Endothelial cell of umbilical vein (primary cell): ENCODE measurements around the gene SPECC1L. TPM values are rescaled to one million over a fixed set of nuclear protein-coding genes. Genes with fewer than 3 reads are reported as not detected.

Source experiments
- BruUV-seq: library from RNA; stranded (reverse); fragments of 400-500 nt; replicated peaks from 2 replicates; lab custom pipeline; 2021; lab: Mats Ljungman, UMichigan
- CTCF ChIA-PET: fragments of 300-600, 350-600 bp; sonication (Branson Sonifier 250); formaldehyde crosslinking; loops from one replicate; lab custom pipeline; 2021; ENCODE audit warnings: antibody characterized with exemption, inconsistent platforms; lab: Charles Lee
- POLR2A ChIA-PET: fragments of 300-600, 350-600 bp; sonication (Branson Sonifier 250); formaldehyde crosslinking; loops from one replicate; lab custom pipeline; 2021; ENCODE audit warnings: antibody characterized with exemption, inconsistent platforms; lab: Charles Lee
- DNase-seq: peaks from one replicate; pipeline ENCODE4 v3.0.0-alpha.2; 2011; ENCODE audit warnings: low read depth, low spot score
- FAIRE-seq: peaks from 2 replicates; lab custom pipeline; 2011; peaks lifted over from hg19 to GRCh38; lab: Jason Lieb, UNC
- H2AFZ ChIP-seq: 2 replicates; pipeline ENCODE4 v1.6.0; 2012; ENCODE audit warnings: low read depth, low read length, control low read depth, inconsistent platforms
- H3K27ac ChIP-seq: 2 replicates; pipeline ENCODE4 v1.5.1; 2011; ENCODE audit warnings: low read depth, mild to moderate bottlenecking, control low read depth, low read length, moderate library complexity; ENCODE audit not compliant: insufficient read depth
- H3K27me3 ChIP-seq, 2 experiments: 2 replicates each; pipeline versions ENCODE4 v1.6.0 to v1.6.1; 2011; ENCODE audit warnings: low read length in 2 of 2, mixed read lengths in 1 of 2; ENCODE audit not compliant: control insufficient read depth in 2 of 2, insufficient read depth in 2 of 2
- H3K36me3 ChIP-seq, 2 experiments: 2 replicates in 1 of 2; 3 replicates in 1 of 2; pipeline ENCODE4 v1.5.1; 2011; ENCODE audit warnings: low read length in 2 of 2, mild to moderate bottlenecking in 1 of 2, moderate library complexity in 1 of 2; ENCODE audit not compliant: control insufficient read depth in 2 of 2, insufficient read depth in 2 of 2; ENCODE audit errors: extremely low read depth in 1 of 2
- H3K4me1 ChIP-seq: 3 replicates; pipeline ENCODE4 v1.5.1; 2011; ENCODE audit warnings: mild to moderate bottlenecking, low read length; ENCODE audit not compliant: control insufficient read depth, insufficient read depth; ENCODE audit errors: extremely low read depth
- H3K4me2 ChIP-seq: 2 replicates; pipeline ENCODE4 v1.6.1; 2011; ENCODE audit warnings: low read length, control low read depth, mixed read lengths; ENCODE audit not compliant: insufficient read depth
- H3K4me3 ChIP-seq, 3 experiments: fragments of 200-600 bp in 1 of 3; sonication (generic), shearing (Covaris generic) in 1 of 3; replicated peaks in 1 of 3; 2 replicates each; pipeline ENCODE4 v1.5.1; 2011 to 2016; ENCODE audit warnings: control low read depth in 3 of 3, low read length in 3 of 3, mild to moderate bottlenecking in 2 of 3, inconsistent platforms in 1 of 3, low read depth in 1 of 3, moderate library complexity in 1 of 3; ENCODE audit not compliant: insufficient read depth in 1 of 3
- H3K79me2 ChIP-seq: 2 replicates; pipeline ENCODE4 v1.6.0; 2012; ENCODE audit warnings: low read length, inconsistent platforms; ENCODE audit not compliant: control insufficient read depth, insufficient read depth
- H3K9ac ChIP-seq: replicated peaks from 2 replicates; pipeline ENCODE3; 2011; ENCODE audit warnings: low read length, control low read depth; ENCODE audit not compliant: insufficient read depth; ENCODE audit errors: extremely low read depth
- H3K9me1 ChIP-seq: replicated peaks from 3 replicates; pipeline ENCODE4 v1.6.0; 2011; ENCODE audit warnings: mild to moderate bottlenecking, low read length; ENCODE audit not compliant: control insufficient read depth, insufficient read depth; ENCODE audit errors: extremely low read depth
- H3K9me3 ChIP-seq: replicated peaks from 2 replicates; pipeline ENCODE4 v1.5.1; 2012; ENCODE audit warnings: low read length, inconsistent platforms; ENCODE audit not compliant: control insufficient read depth, insufficient read depth
- H4K20me1 ChIP-seq: replicated peaks from 2 replicates; pipeline ENCODE3; 2011; ENCODE audit warnings: mild to moderate bottlenecking, low read length; ENCODE audit not compliant: control insufficient read depth, insufficient read depth; ENCODE audit errors: extremely low read depth
- CTCF ChIP-seq, 2 donors: IDR thresholded peaks; 1 replicate in 1 of 2; 2 replicates in 1 of 2; pipeline ENCODE4 v1.5.1; 2011; ENCODE audit warnings: low read length in 2 of 2, mild to moderate bottlenecking in 2 of 2, moderate library complexity in 2 of 2, control low read depth in 1 of 2, inconsistent platforms in 1 of 2, low read depth in 1 of 2; ENCODE audit not compliant: insufficient read depth in 1 of 2; ENCODE audit errors: extremely low read depth in 1 of 2
- EZH2 ChIP-seq: IDR thresholded peaks from 2 replicates; pipeline ENCODE4 v1.6.1; 2012; ENCODE audit warnings: borderline replicate concordance, low read depth, mild to moderate bottlenecking, moderate library complexity, low read length, inconsistent platforms; ENCODE audit not compliant: severe bottlenecking
- FOS ChIP-seq: IDR thresholded peaks from 2 replicates; pipeline ENCODE4 v1.6.1; 2011; ENCODE audit warnings: mild to moderate bottlenecking, low read length, moderate library complexity, borderline replicate concordance; ENCODE audit not compliant: insufficient read depth
- GATA2 ChIP-seq: IDR thresholded peaks from 2 replicates; pipeline ENCODE4 v1.7.0; 2011; ENCODE audit warnings: low read depth, mild to moderate bottlenecking, moderate library complexity, mixed read lengths, low read length; ENCODE audit not compliant: insufficient read length, insufficient read depth
- JUN ChIP-seq: IDR thresholded peaks from 2 replicates; pipeline ENCODE4 v1.6.1; 2011; ENCODE audit warnings: borderline replicate concordance, low read depth; ENCODE audit not compliant: insufficient read length, insufficient read depth
- MAX ChIP-seq: IDR thresholded peaks from 2 replicates; pipeline ENCODE4 v1.6.1; 2011; ENCODE audit not compliant: insufficient read depth, insufficient read length
- MYC ChIP-seq: IDR thresholded peaks from one replicate; pipeline ENCODE4 v1.6.1; 2011; ENCODE audit warnings: mild to moderate bottlenecking, low read depth, low read length
- POLR2A ChIP-seq: IDR thresholded peaks from 2 replicates; pipeline ENCODE4 v1.6.1; 2012; ENCODE audit warnings: low read depth, mild to moderate bottlenecking, control low read depth, low read length
- POLR2AphosphoS5 ChIP-seq: IDR thresholded peaks from 2 replicates; pipeline ENCODE4 v1.6.1; 2012; ENCODE audit warnings: low read depth, mild to moderate bottlenecking, control low read depth, low read length, moderate library complexity; ENCODE audit not compliant: insufficient read depth
- dilution Hi-C: fragments of 300-500 bp; cut with MboI; formaldehyde crosslinking; loops from one replicate; pipeline ENCODE4 v1.15.0; 2019; ENCODE audit warnings: low sequenced_read_pairs; ENCODE audit not compliant: extremely low pct_ligation_motif_present
- intact Hi-C: fragments of 100-400 bp; cut with micrococcal nuclease; formaldehyde crosslinking; loops from one replicate; pipeline ENCODE4 v1.10.0; 2022
- polyA plus RNA-seq, 4 experiments: library from polyadenylated mRNA; depleted of rRNA in 3 of 4; stranded (reverse) in 3 of 4; unstranded in 1 of 4; fragments of >200 nt; gene quantifications; 2 replicates each; pipeline versions ENCODE4 v1.2.1 to v1.2.3, GENCODE V29; 2011 to 2012; ENCODE audit warnings: missing spikeins in 1 of 4
- total RNA-seq: library from RNA; stranded (reverse); gene quantifications from 2 replicates; pipeline ENCODE4 v1.2.3, GENCODE V29; 2021

SPECC1L gene
- total and polyA plus RNA-seq, 2 donors (not counting 3 experiments of a cell fraction or from before 2014, with no cell fraction given) = 22.8 to 79.3 TPM

GRCh38 chr22:24428751-24429410 lies 158.2 kb downstream of the SPECC1L start:
- no peak overlapping the region for H3K27ac ChIP-seq
- H3K4me3 ChIP-seq = no peak overlapping the region
- POLR2A ChIA-PET = no interaction called here
- DNase-seq (no peak), FAIRE-seq (no peak)
- TF ChIP-seq POLR2AphosphoS5 (no peak), GATA2 (no peak), EZH2 (no peak), POLR2A (no peak), MAX (no peak), CTCF (IDR thresholded peaks at IDR 0.05; ENCODE audit: extremely low read depth in 1 of 2, insufficient read depth in 1 of 2, low read depth in 1 of 2, low read length in 2 of 2) (no peak), JUN (no peak), FOS (no peak), MYC (no peak)
- no peaks in the 10 kb centered on the region for H3K79me2 ChIP-seq
- H3K9me1 ChIP-seq = no peaks in the 10 kb centered on the region
- H3K4me2 ChIP-seq = peak overlapping the region; percentile 21
- no peaks in the 10 kb centered on the region for H3K27me3 ChIP-seq
- intact Hi-C loops = loop anchor here (5.0 kb wide), 1 partner anchor 38 kb away; no protein-coding TSS in a partner anchor
- BruUV-seq = no TSS peak
- no peak overlapping the region for H2AFZ ChIP-seq
- CTCF ChIA-PET = interaction anchor here (1.0 to 7.7 kb wide), 5 partner anchors 15 to 98 kb away, joined by 3 to 64 read pairs (median 3); no protein-coding TSS in a partner anchor
- dilution Hi-C loops = no loop called here
- H3K9me3 ChIP-seq = no peaks in the 10 kb centered on the region
- H4K20me1 ChIP-seq = no peaks in the 10 kb centered on the region
- H3K9ac ChIP-seq = no peak overlapping the region
- peaks cover 14% of the 10 kb centered on the region for H3K4me1 ChIP-seq
- H3K36me3 ChIP-seq = peaks cover 0 to 2% of the 10 kb centered on the region in 2 experiments
